T-helper 2 cell treated with Interferon-gamma antibody and Interleukin-4, amounts not matched to agents 100 ng/mL and 5 ng/mL, for 36 hours (primary cell): Measurements from ENCODE around the gene ACAP3. TPM values are rescaled to one million over a fixed set of nuclear protein-coding genes. Genes with fewer than 3 reads are reported as not detected.

Source experiments
- intact Hi-C: fragments of 100-400 bp; cut with micrococcal nuclease; formaldehyde crosslinking; loops from one replicate; pipeline ENCODE4 v1.15.1; 2023
- total RNA-seq: library from RNA; stranded (reverse); gene quantifications from 2 replicates; pipeline ENCODE4 v1.2.3, GENCODE V29; 2022

Gene ACAP3
- total RNA-seq, 1 donor from 2014 or later = 66.6 TPM

- intact Hi-C loops = no loop called here
Observed at GRCh38 chr1:1332031-1332755, 24.5 kb upstream of the ACAP3 start.

GRCh38 chr1:1331068-1331965 is 23.6 kb upstream of the ACAP3 start, which contains the start of gene TAS1R3:
TAS1R3 (plus strand) TSS chr1:1331280; CDS start chr1:1331346, 66 bp downstream.
- intact Hi-C loops = no loop called here

DNA sequence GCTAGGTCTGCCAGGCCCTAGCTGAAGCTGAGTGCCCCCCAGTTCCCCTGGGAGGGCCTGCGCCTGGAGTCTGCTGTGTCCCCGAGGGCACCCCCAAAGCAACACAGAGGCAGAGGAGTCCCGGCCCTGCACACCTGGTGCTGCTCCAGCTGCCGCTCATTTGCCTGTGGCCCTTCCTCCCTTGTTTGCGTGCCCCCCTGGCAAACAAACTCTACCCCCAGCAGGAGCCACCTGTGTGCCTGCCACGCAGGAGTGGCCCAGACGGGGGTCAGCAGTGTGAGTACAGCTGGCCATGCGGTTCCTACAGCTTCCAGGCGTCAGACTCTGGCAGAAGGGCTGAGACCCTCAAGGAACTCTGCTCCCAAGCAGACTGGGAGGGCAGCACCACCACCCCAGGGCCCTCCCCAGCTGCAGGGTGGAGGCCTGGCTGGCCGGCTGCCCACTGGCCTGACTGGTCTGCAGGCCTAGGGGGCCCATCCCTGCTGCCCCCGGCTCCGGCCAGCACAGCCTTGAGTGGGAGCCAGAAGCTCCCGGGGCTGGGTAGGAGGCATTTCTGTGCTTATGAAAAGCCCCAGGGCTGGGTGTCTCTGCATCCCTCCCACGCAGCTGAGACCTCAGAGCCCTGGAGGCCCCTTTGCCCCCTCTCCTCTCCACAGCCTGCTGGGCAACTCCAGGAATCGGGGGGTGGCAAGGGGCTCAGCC is 22.8 kb upstream of the ACAP3 start:
- intact Hi-C loops = no loop called here

DNA sequence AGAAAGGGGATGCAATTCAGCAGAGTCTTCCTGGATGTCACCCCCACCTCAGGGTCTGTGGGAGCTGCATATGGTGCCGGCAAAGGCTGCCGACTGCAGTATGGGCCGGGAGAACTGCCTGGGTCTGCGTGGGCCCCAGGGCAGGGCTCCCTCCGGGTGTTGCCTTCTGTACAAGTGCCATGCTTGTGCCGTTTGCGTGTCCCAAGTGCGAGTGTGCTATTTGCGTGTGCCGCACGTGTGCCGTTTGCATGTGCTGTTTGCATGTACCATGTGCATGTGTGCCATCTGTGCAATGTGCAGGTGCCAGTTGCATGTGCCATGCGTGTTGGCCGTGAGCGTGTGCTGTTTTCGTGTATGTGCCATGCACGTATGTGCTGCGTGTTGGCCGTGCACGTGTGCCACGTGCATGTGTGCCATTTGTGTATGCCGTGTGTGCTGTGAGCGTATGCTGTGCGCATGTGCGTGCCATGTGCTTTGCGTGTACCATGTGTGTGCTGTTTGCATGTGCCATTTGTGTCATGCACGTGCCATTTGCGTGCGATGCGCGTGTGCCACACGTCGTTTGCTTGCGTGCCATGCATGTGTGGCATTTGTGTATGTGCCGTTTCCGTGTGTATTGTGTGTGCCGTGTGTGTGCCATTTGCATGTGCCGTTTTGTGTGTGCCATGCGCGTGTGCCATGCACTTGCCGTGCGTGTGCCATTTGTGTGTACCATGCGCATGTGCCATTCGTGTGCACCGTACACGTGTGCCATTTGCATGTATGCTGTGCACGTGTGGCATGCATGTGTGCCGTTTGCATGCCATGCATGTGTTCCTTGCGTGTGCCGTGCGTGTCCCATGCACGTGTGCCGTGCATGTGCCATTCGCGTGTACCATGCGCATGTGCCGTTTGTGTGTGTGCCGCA is 21.8 kb upstream of the ACAP3 start:
- intact Hi-C loops = no loop called here

- intact Hi-C loops = no loop called here
Observed at GRCh38 chr1:1328254-1328653, 20.5 kb upstream of the ACAP3 start.

DNA sequence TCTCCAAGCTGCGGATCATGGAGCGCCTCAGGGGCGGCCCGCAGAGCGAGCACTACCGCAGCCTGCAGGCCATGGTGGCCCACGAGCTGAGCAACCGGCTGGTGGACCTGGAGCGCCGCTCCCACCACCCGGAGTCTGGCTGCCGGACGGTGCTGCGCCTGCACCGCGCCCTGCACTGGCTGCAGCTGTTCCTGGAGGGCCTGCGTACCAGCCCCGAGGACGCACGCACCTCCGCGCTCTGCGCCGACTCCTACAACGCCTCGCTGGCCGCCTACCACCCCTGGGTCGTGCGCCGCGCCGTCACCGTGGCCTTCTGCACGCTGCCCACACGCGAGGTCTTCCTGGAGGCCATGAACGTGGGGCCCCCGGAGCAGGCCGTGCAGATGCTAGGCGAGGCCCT is 19.6 kb upstream of the ACAP3 start:
- intact Hi-C loops = no loop called here

DNA sequence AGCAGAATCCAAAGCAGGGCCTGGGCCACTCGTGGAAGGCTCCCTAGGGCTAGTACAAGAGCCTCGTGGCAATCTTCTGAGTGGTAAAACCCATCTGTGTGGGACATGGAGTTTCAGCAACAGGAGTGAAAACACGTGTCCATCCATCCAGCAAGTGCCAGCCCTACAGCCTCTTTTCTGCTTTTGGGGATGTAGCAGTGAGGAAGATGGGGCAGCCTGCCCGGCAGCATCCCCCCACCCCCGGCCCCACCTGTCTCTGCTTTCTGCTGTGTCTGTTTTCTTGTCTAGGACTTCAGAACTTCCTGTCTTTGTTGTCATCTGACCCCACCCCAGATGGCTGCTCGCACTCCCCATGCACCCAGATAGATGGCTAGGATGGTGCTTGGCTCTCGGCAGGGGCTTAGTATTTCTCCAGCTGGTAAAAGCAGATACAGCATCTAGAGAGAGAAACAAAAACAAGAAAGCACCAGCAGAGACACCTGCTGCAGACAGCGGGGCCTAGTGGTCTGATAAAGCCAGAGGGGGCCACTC is 18.4 kb upstream of the ACAP3 start:
- intact Hi-C loops = no loop called here

- intact Hi-C loops = no loop called here
Observed at GRCh38 chr1:1325288-1326074, 17.8 kb upstream of the ACAP3 start.

DNA sequence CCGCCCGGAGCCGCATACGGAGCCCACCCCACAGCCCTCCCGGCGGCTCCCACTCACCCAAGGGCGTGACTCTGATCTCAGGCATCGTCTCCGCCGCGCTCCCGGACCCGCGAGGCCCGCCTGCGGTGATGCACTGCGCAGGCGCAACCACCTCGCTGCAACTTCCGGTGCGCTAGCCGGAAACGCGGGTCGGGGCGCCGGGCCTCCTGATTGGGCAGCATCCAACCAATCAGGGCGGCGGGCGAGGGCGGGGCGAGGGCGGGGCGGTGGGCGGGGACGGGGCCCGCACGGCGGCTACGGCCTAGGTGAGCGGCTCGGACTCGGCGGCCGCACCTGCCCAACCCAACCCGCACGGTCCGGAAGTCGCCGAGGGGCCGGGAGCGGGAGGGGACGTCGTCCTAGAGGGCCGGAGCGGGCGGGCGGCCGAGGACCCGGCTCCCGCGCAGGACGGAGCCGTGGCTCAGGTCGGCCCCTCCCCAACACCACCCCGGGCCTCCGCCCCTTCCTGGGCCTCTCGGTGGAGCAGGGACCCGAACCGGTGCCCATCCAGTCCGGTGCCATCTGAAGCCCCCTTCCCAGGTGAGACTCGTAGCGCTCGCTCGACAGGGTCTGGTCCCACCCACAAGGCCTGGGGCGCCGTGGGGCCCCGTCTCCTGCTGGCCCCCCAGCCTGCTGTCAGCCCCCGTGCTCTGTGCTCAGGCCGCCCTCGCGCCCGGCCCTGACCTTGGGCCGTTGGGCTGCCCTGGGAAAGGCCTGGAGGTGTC is 17.0 kb upstream of the ACAP3 start, which contains the start of the genes CPTP and INTS11:
Gene CPTP (plus strand): TSS at position 279 of the 764 bp plus-strand sequence. CDS start 2,109 bp downstream, outside the sequence.
Gene INTS11 (minus strand): TSS at position 137 of the 764 bp plus-strand sequence. CDS start 52 bp downstream, at position 85.
- intact Hi-C loops = loop anchor here (1.0 kb wide), 1 partner anchor 19 kb away; no protein-coding TSS in a partner anchor

GRCh38 chr1:1324084-1324523 is 16.4 kb upstream of the ACAP3 start:
- intact Hi-C loops = loop anchor here (1.0 kb wide), 1 partner anchor 19 kb away; no protein-coding TSS in a partner anchor

DNA sequence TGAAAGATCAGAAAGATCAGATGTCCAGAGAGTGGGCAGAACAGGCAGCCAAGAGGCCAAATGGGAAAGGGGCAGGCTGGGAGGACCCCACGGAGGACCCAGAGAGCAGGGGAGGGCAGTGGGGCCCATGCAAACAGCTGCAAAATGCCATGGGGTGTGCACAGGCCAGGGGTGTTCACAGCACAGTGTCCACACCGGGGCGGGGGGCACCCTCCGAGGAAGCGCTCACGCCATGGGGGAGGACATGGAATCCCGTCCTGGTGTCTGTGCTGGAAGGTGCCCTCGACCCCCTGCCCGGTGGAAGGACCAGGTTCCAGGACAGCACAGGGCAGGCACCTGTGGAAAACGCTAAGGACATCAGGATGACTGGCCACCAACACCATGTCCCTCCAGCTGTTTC is 15.2 kb upstream of the ACAP3 start:
- intact Hi-C loops = no loop called here

DNA sequence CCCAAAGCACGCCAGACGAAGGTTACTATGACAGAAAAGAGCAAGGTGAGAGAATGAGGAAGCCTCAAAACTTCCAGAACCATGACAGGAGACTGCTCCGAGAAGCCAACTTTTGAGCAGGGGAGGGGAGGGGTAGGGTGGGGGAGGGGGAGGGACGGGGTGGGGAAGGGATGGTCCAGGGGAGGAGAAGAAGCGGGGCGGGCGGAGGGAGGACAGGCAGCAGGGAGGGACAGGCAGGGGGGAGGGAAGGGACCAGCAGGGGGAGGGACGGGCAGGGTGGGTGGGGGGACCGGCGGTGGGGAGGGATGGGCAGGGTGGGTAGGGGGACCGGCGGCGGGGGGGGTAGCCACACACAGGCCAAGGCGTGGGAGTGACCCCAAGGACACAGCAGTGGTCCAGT is 14.7 kb upstream of the ACAP3 start:
- intact Hi-C loops = no loop called here

- intact Hi-C loops = no loop called here
Observed at GRCh38 chr1:1321477-1321876, 13.7 kb upstream of the ACAP3 start.

- intact Hi-C loops = no loop called here
Observed at GRCh38 chr1:1320666-1321448, 13.1 kb upstream of the ACAP3 start.

GRCh38 chr1:1319646-1319941 is 11.9 kb upstream of the ACAP3 start:
- intact Hi-C loops = no loop called here

- intact Hi-C loops = no loop called here
Observed at GRCh38 chr1:1318777-1319645, 11.3 kb upstream of the ACAP3 start.

DNA sequence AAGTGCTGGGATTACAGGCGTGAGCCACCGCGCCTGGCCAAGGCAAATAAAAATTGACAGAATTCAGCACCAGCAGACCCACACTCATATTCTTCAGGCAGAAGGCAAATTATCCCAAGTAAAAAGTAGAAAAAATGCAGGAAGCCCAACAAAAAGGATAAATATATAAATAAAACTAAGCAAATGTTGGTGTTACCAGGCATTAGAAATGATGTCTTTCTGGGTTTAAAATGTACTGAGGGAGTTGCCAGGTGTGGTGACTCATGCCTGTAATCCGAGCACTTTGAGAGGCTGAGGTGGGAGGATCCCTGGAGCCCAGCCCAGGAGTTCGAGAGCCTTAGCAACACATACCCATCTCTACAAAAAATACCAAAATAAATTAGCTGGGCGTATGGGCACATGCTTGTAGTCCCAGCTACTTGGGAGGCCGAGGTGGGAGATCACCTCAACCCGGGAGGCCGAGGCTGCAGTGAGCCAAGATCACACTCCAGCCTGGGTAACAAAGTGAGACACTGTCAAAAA is 10.5 kb upstream of the ACAP3 start:
- intact Hi-C loops = no loop called here
